ENCODE data around the gene EPB41L3. TPM values are rescaled to one million over a fixed set of nuclear protein-coding genes. Genes with fewer than 3 reads are reported as not detected.

EPB41L3 gene
- total and polyA plus RNA-seq, 2 donors (not counting 1 experiment from before 2014, with no cell fraction given), result 3.1 to 29.9 TPM

DNA sequence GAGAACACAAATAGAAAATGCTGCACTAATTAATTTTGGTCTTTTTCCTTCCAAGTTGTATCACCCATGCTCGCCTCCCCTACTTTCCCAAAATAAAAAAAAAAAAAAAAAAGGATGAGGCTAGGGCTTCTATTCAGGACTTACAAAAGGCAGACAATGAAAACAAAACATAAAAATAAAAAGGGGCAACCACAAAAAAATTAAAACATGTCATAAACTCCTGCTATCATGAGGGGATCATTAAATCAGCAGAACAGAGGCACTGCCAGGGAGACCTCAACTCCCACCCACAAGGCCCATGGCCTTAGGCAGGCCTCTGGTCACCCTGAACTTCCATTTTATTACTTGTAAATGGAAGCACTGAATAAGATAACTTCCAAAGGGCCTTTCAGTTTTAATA, 23.3 kb downstream of the EPB41L3 start:
- H3K9me3 ChIP-seq (ENCODE audit: control insufficient read depth, insufficient read depth, low read depth, low read length), result no peaks in the 10 kb centered on the region
- no peak overlapping the region for H3K4me2 ChIP-seq (ENCODE audit: extremely low read depth, insufficient read depth, low read length)
- H2AFZ ChIP-seq (ENCODE audit: low read length), result no peak overlapping the region
- no peaks in the 10 kb centered on the region for H3K36me3 ChIP-seq (ENCODE audit: control insufficient read depth, insufficient read depth, low read length)
- TF ChIP-seq, protein P1, sequence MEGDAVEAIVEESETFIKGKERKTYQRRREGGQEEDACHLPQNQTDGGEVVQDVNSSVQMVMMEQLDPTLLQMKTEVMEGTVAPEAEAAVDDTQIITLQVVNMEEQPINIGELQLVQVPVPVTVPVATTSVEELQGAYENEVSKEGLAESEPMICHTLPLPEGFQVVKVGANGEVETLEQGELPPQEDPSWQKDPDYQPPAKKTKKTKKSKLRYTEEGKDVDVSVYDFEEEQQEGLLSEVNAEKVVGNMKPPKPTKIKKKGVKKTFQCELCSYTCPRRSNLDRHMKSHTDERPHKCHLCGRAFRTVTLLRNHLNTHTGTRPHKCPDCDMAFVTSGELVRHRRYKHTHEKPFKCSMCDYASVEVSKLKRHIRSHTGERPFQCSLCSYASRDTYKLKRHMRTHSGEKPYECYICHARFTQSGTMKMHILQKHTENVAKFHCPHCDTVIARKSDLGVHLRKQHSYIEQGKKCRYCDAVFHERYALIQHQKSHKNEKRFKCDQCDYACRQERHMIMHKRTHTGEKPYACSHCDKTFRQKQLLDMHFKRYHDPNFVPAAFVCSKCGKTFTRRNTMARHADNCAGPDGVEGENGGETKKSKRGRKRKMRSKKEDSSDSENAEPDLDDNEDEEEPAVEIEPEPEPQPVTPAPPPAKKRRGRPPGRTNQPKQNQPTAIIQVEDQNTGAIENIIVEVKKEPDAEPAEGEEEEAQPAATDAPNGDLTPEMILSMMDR (conservative IDR thresholded peaks at IDR 0.05 in 1 of 2, IDR thresholded peaks at IDR 0.05 in 1 of 2; ENCODE audit: low read depth in 1 of 2, low read length in 2 of 2), result no peak
- TF ChIP-seq EZH2 (IDR thresholded peaks at IDR 0.05; ENCODE audit: low read length, missing control alignments), result no peak
- no peaks in the 10 kb centered on the region for H3K4me1 ChIP-seq (ENCODE audit: control insufficient read depth, extremely low read depth, insufficient read depth, low read length)
- H3K9ac ChIP-seq (ENCODE audit: insufficient read depth, low read length), result no peak overlapping the region
- H3K27ac ChIP-seq (ENCODE audit: insufficient read depth, low read length), result no peak overlapping the region
- H3K27me3 ChIP-seq (ENCODE audit: control insufficient read depth, insufficient read depth, low read length), result no peaks in the 10 kb centered on the region
- no peak for DNase-seq (ENCODE audit: low read depth in 2 of 2)
- no peak overlapping the region for H3K4me3 ChIP-seq (replicated peaks in 1 of 4; ENCODE audit: control extremely low read depth in 1 of 4, insufficient read depth in 1 of 4, low read depth in 3 of 4, low read length in 4 of 4)
- H4K20me1 ChIP-seq (ENCODE audit: control insufficient read depth, extremely low read depth, insufficient read depth, low read length), result no peaks in the 10 kb centered on the region
- H3K79me2 ChIP-seq (ENCODE audit: control insufficient read depth, insufficient read depth, low read length), result no peaks in the 10 kb centered on the region

- Histone ChIP-seq H3K9ac (ENCODE audit: insufficient read depth, low read length) (no peak overlapping the region), H3K79me2 (ENCODE audit: control insufficient read depth, insufficient read depth, low read length) (no peaks in the 10 kb centered on the region), H3K36me3 (ENCODE audit: control insufficient read depth, insufficient read depth, low read length) (no peaks in the 10 kb centered on the region), H2AFZ (ENCODE audit: low read length) (no peak overlapping the region), H3K27ac (ENCODE audit: insufficient read depth, low read length) (no peak overlapping the region), H3K4me1 (ENCODE audit: control insufficient read depth, extremely low read depth, insufficient read depth, low read length) (no peaks in the 10 kb centered on the region), H3K4me3 (replicated peaks in 1 of 4; ENCODE audit: control extremely low read depth in 1 of 4, insufficient read depth in 1 of 4, low read depth in 3 of 4, low read length in 4 of 4) (no peak overlapping the region), H3K4me2 (ENCODE audit: extremely low read depth, insufficient read depth, low read length) (peak overlapping the region; percentile 35), H3K9me3 (ENCODE audit: control insufficient read depth, insufficient read depth, low read depth, low read length) (no peaks in the 10 kb centered on the region), H4K20me1 (ENCODE audit: control insufficient read depth, extremely low read depth, insufficient read depth, low read length) (no peaks in the 10 kb centered on the region), H3K27me3 (ENCODE audit: control insufficient read depth, insufficient read depth, low read length) (no peaks in the 10 kb centered on the region)
- TF ChIP-seq, protein P1 (conservative IDR thresholded peaks at IDR 0.05 in 1 of 2, IDR thresholded peaks at IDR 0.05 in 1 of 2; ENCODE audit: low read depth in 1 of 2, low read length in 2 of 2), result no peak
- TF ChIP-seq EZH2 (IDR thresholded peaks at IDR 0.05; ENCODE audit: low read length, missing control alignments), result no peak
- DNase-seq (ENCODE audit: low read depth in 2 of 2), result peak; percentile 33 to 44
Measured at GRCh38 chr18:5519448-5520298, 24.1 kb downstream of the EPB41L3 start.

DNA sequence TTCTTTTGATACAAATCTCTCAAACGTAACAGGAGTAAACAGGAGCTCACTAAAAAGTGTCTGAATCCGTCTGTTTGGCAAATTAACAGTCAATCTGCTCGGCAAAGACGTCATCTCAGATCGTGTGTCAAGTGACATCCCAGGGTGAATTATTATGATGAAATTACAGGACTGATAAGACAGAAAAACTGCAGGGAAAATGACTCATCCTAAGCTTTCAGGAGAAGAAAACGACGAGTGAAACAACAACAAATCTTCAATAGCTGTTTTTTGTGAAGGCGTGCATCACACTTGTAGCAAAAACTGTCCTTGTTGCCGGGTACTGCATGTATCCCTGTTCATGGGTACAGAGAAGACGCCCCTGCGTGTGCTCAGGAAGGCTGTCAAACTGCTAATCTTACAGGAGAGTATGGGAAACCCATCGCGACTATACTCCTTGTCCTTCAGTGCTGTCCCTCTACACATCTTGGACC, 24.9 kb downstream of the EPB41L3 start:
- no peak overlapping the region for H2AFZ ChIP-seq (ENCODE audit: low read length)

More for the DNA sequence above, 24.9 kb downstream of the EPB41L3 start:
- Histone ChIP-seq H4K20me1 (ENCODE audit: control insufficient read depth, extremely low read depth, insufficient read depth, low read length) (no peaks in the 10 kb centered on the region), H3K79me2 (ENCODE audit: control insufficient read depth, insufficient read depth, low read length) (no peaks in the 10 kb centered on the region), H3K9me3 (ENCODE audit: control insufficient read depth, insufficient read depth, low read depth, low read length) (no peaks in the 10 kb centered on the region), H3K4me3 (replicated peaks in 1 of 4; ENCODE audit: control extremely low read depth in 1 of 4, insufficient read depth in 1 of 4, low read depth in 3 of 4, low read length in 4 of 4) (no peak overlapping the region), H3K4me1 (ENCODE audit: control insufficient read depth, extremely low read depth, insufficient read depth, low read length) (no peaks in the 10 kb centered on the region), H3K4me2 (ENCODE audit: extremely low read depth, insufficient read depth, low read length) (peak overlapping the region; percentile 35), H3K9ac (ENCODE audit: insufficient read depth, low read length) (no peak overlapping the region), H3K36me3 (ENCODE audit: control insufficient read depth, insufficient read depth, low read length) (no peaks in the 10 kb centered on the region), H3K27ac (ENCODE audit: insufficient read depth, low read length) (no peak overlapping the region), H3K27me3 (ENCODE audit: control insufficient read depth, insufficient read depth, low read length) (no peaks in the 10 kb centered on the region)
- peak; percentile 56 to 72 for DNase-seq (ENCODE audit: low read depth in 2 of 2)
- TF ChIP-seq EZH2 (IDR thresholded peaks at IDR 0.05; ENCODE audit: low read length, missing control alignments), result no peak
- TF ChIP-seq, protein P1 (conservative IDR thresholded peaks at IDR 0.05 in 1 of 2, IDR thresholded peaks at IDR 0.05 in 1 of 2; ENCODE audit: low read depth in 1 of 2, low read length in 2 of 2), result no peak

All from fibroblast of lung (primary cell).